HepG2 (cell line): ENCODE results near the gene ZDHHC13. TPM values are rescaled to one million over a fixed set of nuclear protein-coding genes. Genes with fewer than 3 reads are reported as not detected.

Experiments used
- ATAC-seq: fragments of 200-7000 bp; cut with Tn5 transposase; 3 replicates; pipeline ENCODE4 v1.9.1; 2020; ENCODE audit warnings: mild to moderate bottlenecking, moderate library complexity
- BruUV-seq: library from RNA; stranded (reverse); fragments of 400-500 nt; replicated peaks from 2 replicates; lab custom pipeline; 2021; lab: Mats Ljungman, UMichigan
- CTCF ChIA-PET: fragments of 300-600 bp; formaldehyde crosslinking; extraction: SDS; loops from one replicate; lab custom pipeline; 2021; ENCODE audit warnings: low total read pairs, inconsistent platforms, low intra/inter-chr PET ratio; lab: Yijun Ruan, JAX
- POLR2A ChIA-PET: fragments of 350-600 bp; sonication (Branson Sonifier 250); formaldehyde crosslinking; loops from one replicate; lab custom pipeline; 2020; ENCODE audit warnings: antibody characterized with exemption, inconsistent platforms; lab: Yijun Ruan, JAX
- DNase-seq: peaks from one replicate; pipeline ENCODE4 v3.0.0-alpha.2; 2015; ENCODE audit warnings: low spot score
- FAIRE-seq: peaks from 3 replicates; lab custom pipeline; 2011; peaks lifted over from hg19 to GRCh38; lab: Jason Lieb, UNC
- H2AFZ ChIP-seq: one replicate; pipeline ENCODE4 v1.6.1; 2011; ENCODE audit warnings: low read length, inconsistent platforms
- H3K27ac ChIP-seq: fragments of 300-600 bp; 3 replicates; pipeline ENCODE4 v1.8.0; 2011; ENCODE audit warnings: mixed run types, mild to moderate bottlenecking, mixed read lengths, low read length, inconsistent platforms; ENCODE audit not compliant: insufficient read depth; ENCODE audit errors: extremely low read length
- H3K27me3 ChIP-seq, 2 experiments: fragments of 200-600 bp in 1 of 2; 2 replicates in 1 of 2; 3 replicates in 1 of 2; pipeline versions ENCODE4 v1.6.0 to v1.8.0; 2011; ENCODE audit warnings: low read length in 2 of 2, mild to moderate bottlenecking in 2 of 2, moderate library complexity in 2 of 2, inconsistent platforms in 1 of 2; ENCODE audit not compliant: insufficient read depth in 2 of 2, control insufficient read depth in 1 of 2
- H3K36me3 ChIP-seq, 2 experiments: fragments of 200-600 bp in 1 of 2; replicated peaks in 1 of 2; 2 replicates in 1 of 2; 3 replicates in 1 of 2; pipeline versions ENCODE4 v1.5.1 to v1.8.0; 2011; ENCODE audit warnings: low read length in 2 of 2, inconsistent platforms in 1 of 2; ENCODE audit not compliant: insufficient read depth in 2 of 2, control insufficient read depth in 1 of 2
- H3K4me1 ChIP-seq: 2 replicates; pipeline ENCODE4 v1.5.1; 2012; ENCODE audit warnings: low read length, inconsistent platforms; ENCODE audit not compliant: insufficient read depth
- H3K4me2 ChIP-seq: 2 replicates; pipeline ENCODE4 v1.6.0; 2011; ENCODE audit warnings: low read depth, low read length, inconsistent platforms
- H3K4me3 ChIP-seq, 3 experiments: fragments of 200-600 bp in 1 of 3; sonication (generic), shearing (Covaris generic) in 1 of 3; replicated peaks in 1 of 3; 2 replicates each; pipeline ENCODE4 v1.5.1; 2011 to 2016; ENCODE audit warnings: low read length in 3 of 3, inconsistent platforms in 2 of 3, low read depth in 2 of 3, mild to moderate bottlenecking in 2 of 3, control low read depth in 1 of 3, mixed read lengths in 1 of 3; ENCODE audit not compliant: insufficient read depth in 1 of 3
- H3K79me2 ChIP-seq: one replicate; pipeline ENCODE4 v1.6.1; 2011; ENCODE audit warnings: low read length, inconsistent platforms; ENCODE audit not compliant: insufficient read depth
- H3K9ac ChIP-seq: 2 replicates; pipeline ENCODE4 v1.6.0; 2011; ENCODE audit warnings: mild to moderate bottlenecking, low read depth, low read length, inconsistent platforms; ENCODE audit not compliant: insufficient read depth
- H3K9me3 ChIP-seq: 2 replicates; pipeline ENCODE4 v1.5.1; 2012; ENCODE audit warnings: mild to moderate bottlenecking, low read length
- H4K20me1 ChIP-seq: 2 replicates; pipeline ENCODE4 v1.6.0; 2011; ENCODE audit warnings: inconsistent platforms, mild to moderate bottlenecking, low read length, moderate library complexity; ENCODE audit not compliant: insufficient read depth
- IKZF1 ChIP-seq: fragments of 450-650 bp; IDR thresholded peaks from 2 replicates; pipeline ENCODE4 v1.7.1; 2016
- PTBP1 ChIP-seq: fragments of 200-400 bp; formaldehyde crosslinking; IDR thresholded peaks from 2 replicates; pipeline ENCODE4 v1.6.1; 2018; ENCODE audit warnings: low read length, low read depth; ENCODE audit not compliant: poor library complexity, severe bottlenecking
- TCF7 ChIP-seq: sonication (generic); IDR thresholded peaks from 2 replicates; pipeline ENCODE4 v1.6.1; 2016; ENCODE audit warnings: antibody characterized with exemption, low read depth
- ZNF350 ChIP-seq: sonication (generic); formaldehyde crosslinking; IDR thresholded peaks from 2 replicates; pipeline ENCODE4 v1.4.0; 2020; ENCODE audit warnings: mild to moderate bottlenecking, low read depth, missing genetic modification reagents, borderline replicate concordance
- WGBS: methylation state at CpG from one replicate; pipeline ENCODE4 v1.1.6; 2017; ENCODE audit warnings: low lambda C conversion rate; 5-methylcytosine and 5-hydroxymethylcytosine counted together
- in situ Hi-C: cut with HindIII; loops from 2 replicates; pipeline ENCODE4 v1.10.0; 2017; ENCODE audit warnings: low pct_unique_long_range_greater_than_20kb; ENCODE audit not compliant: extremely low pct_ligation_motif_present
- intact Hi-C: fragments of 100-400 bp; cut with micrococcal nuclease; formaldehyde crosslinking; loops from one replicate; pipeline ENCODE4 v1.10.0; 2022; ENCODE audit not compliant: unreplicated experiment
- polyA plus RNA-seq, 8 experiments: library from polyadenylated mRNA; depleted of rRNA in 3 of 8; stranded (reverse) in 7 of 8; unstranded in 1 of 8; fragments of >200 nt; fragmentation: Illumina TruSeq in 4 of 8; extraction: Trizol in 4 of 8; gene quantifications; 2 replicates each; pipeline versions ENCODE4 v1.2.1 to v1.2.3, GENCODE V29; 2011 to 2016; ENCODE audit warnings: low read depth in 4 of 8, missing spikeins in 1 of 8, mixed read lengths in 1 of 8; ENCODE audit not compliant: insufficient read depth in 1 of 8
- total RNA-seq, 5 experiments: library from RNA; depleted of rRNA; stranded (reverse); fragments of >200 nt; fragmentation: Illumina TruSeq; extraction: Trizol; gene quantifications; 2 replicates each; pipeline ENCODE4 v1.2.3, GENCODE V29; 2016; ENCODE audit warnings: low read depth in 1 of 5
- TF ChIP-seq, protein P1 (sequence below): IDR thresholded peaks from 2 replicates; pipeline ENCODE4 v1.6.1; 2016; ENCODE audit warnings: missing genetic modification reagents, missing compliant biosample characterization
- TF ChIP-seq, protein P2 (sequence below): sonication (generic); formaldehyde crosslinking; IDR thresholded peaks from 2 replicates; pipeline ENCODE4 v1.8.0; 2022; ENCODE audit warnings: missing genetic modification reagents, mild to moderate bottlenecking, moderate library complexity, borderline replicate concordance
- TF ChIP-seq, protein P3 (sequence below): sonication (generic); formaldehyde crosslinking; IDR thresholded peaks from 2 replicates; pipeline ENCODE4 v1.4.0; 2020; ENCODE audit warnings: low read depth, mild to moderate bottlenecking, missing genetic modification reagents
- TF ChIP-seq, protein P4 (sequence below): sonication (generic); formaldehyde crosslinking; IDR thresholded peaks from 2 replicates; pipeline ENCODE4 v1.8.0; 2022; ENCODE audit warnings: low read depth, missing genetic modification reagents

ZDHHC13 gene
- total and polyA plus RNA-seq, 2 of the 13 experiments (the other 11 are each of a cell fraction or from before 2014, with no cell fraction given) = 10.9 to 11.8 TPM

DNA sequence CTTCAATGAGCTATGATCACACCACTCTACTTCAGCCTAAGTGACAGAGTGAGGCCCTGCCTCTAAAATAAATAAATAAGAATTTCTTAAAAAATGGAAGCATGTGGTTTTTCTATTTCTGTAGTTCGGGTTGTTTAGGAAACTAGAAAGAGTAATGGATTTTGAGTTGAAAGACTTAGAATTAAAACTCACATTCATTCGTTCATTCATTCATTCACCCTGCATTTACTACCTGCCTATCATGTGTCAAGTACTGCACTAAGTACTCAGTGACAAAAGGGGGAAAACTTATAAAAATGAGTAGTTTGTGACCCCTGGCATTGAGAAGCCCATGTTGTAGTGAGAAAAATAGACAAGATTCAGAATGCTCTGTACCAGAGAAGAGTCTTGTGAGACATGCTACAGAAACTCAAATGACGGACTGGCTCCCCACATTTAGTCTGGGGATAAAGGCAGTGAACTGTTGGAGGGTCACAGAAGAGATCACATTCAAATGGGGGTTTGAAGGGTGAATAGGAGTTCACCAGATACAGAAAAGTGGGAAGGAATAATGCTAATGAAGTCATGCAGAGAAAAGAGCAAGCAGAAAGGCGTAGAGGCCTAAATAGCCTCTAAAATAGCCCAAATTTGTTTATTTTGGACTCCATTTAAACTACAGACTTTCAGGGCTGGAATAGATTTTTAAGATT, 77.8 kb downstream of the ZDHHC13 start (continued):
- no peak for TF ChIP-seq IKZF1
- no peak for TF ChIP-seq PTBP1
- TF ChIP-seq ZNF350 (CRISPR knock-in tag) = no peak
- TF ChIP-seq, protein P1, sequence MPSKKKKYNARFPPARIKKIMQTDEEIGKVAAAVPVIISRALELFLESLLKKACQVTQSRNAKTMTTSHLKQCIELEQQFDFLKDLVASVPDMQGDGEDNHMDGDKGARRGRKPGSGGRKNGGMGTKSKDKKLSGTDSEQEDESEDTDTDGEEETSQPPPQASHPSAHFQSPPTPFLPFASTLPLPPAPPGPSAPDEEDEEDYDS (CRISPR knock-in tag) = no peak
- TF ChIP-seq TCF7 = no peak
- TF ChIP-seq, protein P2, sequence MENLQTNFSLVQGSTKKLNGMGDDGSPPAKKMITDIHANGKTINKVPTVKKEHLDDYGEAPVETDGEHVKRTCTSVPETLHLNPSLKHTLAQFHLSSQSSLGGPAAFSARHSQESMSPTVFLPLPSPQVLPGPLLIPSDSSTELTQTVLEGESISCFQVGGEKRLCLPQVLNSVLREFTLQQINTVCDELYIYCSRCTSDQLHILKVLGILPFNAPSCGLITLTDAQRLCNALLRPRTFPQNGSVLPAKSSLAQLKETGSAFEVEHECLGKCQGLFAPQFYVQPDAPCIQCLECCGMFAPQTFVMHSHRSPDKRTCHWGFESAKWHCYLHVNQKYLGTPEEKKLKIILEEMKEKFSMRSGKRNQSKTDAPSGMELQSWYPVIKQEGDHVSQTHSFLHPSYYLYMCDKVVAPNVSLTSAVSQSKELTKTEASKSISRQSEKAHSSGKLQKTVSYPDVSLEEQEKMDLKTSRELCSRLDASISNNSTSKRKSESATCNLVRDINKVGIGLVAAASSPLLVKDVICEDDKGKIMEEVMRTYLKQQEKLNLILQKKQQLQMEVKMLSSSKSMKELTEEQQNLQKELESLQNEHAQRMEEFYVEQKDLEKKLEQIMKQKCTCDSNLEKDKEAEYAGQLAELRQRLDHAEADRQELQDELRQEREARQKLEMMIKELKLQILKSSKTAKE (CRISPR knock-in tag) = no peak

DNA sequence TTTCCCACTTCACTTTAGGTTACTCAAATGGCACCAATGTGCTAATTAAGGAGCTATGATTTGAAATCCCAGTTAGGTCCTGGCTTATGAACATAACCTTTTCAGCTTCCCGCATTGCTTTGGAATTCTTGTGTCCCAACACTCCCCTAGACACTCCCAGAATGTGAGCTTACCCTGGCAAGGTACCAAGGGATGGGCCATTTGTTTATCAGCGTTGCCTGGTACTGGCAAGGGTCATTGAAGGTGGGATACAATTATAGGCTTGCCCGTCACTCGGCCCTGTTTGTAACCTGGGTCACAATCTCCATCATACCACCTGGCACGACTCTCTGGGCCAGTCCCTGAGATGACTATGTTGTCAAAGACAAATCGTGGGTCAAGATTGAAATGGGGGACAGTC, 79.5 kb downstream of the ZDHHC13 start:
- no peak overlapping the region for H2AFZ ChIP-seq
- CTCF ChIA-PET = no interaction called here
- intact Hi-C loops = no loop called here

More for the DNA sequence above, 79.5 kb downstream of the ZDHHC13 start:
- Histone ChIP-seq H3K9me3 (no peaks in the 10 kb centered on the region), H3K9ac (no peak overlapping the region), H3K27me3 (peaks cover 0 to 10% of the 10 kb centered on the region in 2 experiments; a peak in 1 of 5 replicates)
- WGBS = 14% methylated on average over 6 of the region's 6 CpGs
- POLR2A ChIA-PET = no interaction called here
- DNase-seq = no peak
- no TSS peak for BruUV-seq
- TF ChIP-seq, protein P3, sequence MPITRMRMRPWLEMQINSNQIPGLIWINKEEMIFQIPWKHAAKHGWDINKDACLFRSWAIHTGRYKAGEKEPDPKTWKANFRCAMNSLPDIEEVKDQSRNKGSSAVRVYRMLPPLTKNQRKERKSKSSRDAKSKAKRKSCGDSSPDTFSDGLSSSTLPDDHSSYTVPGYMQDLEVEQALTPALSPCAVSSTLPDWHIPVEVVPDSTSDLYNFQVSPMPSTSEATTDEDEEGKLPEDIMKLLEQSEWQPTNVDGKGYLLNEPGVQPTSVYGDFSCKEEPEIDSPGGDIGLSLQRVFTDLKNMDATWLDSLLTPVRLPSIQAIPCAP (CRISPR knock-in tag) = no peak
- TF ChIP-seq, protein P4, sequence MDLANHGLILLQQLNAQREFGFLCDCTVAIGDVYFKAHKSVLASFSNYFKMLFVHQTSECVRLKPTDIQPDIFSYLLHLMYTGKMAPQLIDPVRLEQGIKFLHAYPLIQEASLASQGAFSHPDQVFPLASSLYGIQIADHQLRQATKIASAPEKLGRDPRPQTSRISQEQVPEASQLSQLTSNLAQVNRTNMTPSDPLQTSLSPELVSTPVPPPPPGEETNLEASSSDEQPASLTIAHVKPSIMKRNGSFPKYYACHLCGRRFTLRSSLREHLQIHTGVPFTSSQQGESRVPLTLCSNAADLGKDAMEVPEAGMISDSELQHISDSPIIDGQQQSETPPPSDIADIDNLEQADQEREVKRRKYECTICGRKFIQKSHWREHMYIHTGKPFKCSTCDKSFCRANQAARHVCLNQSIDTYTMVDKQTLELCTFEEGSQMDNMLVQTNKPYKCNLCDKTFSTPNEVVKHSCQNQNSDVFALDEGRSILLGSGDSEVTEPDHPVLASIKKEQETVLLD (CRISPR knock-in tag) = no peak
- TF ChIP-seq, all 625 proteins: peak for 0
- no peak for FAIRE-seq
- Histone ChIP-seq H3K27ac (no peak overlapping the region), H3K36me3 (no peaks in the 10 kb centered on the region), H3K4me1 (peaks cover 9% of the 10 kb centered on the region), H3K79me2 (no peaks in the 10 kb centered on the region), H4K20me1 (no peaks in the 10 kb centered on the region), H3K4me3 (no peak overlapping the region), H3K4me2 (no peak overlapping the region)
- no peak for ATAC-seq
- in situ Hi-C loops = no loop called here
